Calu3 (cell line): ENCODE measurements around the gene ODAD4. TPM values are rescaled to one million over a fixed set of nuclear protein-coding genes. Genes with fewer than 3 reads are reported as not detected.

Experiments
- BruUV-seq: library from RNA; stranded (reverse); fragments of 400-500 nt; replicated peaks from 2 replicates; lab custom pipeline; 2021; lab: Mats Ljungman, UMichigan
- CTCF ChIA-PET: fragments of 300-600 bp; sonication (Branson Sonifier 250); formaldehyde crosslinking; loops from one replicate; lab custom pipeline; 2022; ENCODE audit warnings: antibody characterized with exemption; lab: Charles Lee
- DNase-seq: peaks from one replicate; pipeline ENCODE4 v3.0.0; 2022
- H3K27ac Mint-ChIP-seq: one replicate; pipeline ENCODE4 v1.8.0; 2022; ENCODE audit warnings: mixed read lengths; ENCODE audit not compliant: unreplicated experiment
- H3K27me3 Mint-ChIP-seq: one replicate; pipeline ENCODE4 v1.8.0; 2022; ENCODE audit warnings: mixed read lengths; ENCODE audit not compliant: unreplicated experiment
- H3K36me3 Mint-ChIP-seq: one replicate; pipeline ENCODE4 v1.8.0; 2022; ENCODE audit warnings: mild to moderate bottlenecking, moderate library complexity, mixed read lengths; ENCODE audit not compliant: insufficient read depth, unreplicated experiment
- H3K4me1 Mint-ChIP-seq: one replicate; pipeline ENCODE4 v1.8.0; 2022; ENCODE audit warnings: mild to moderate bottlenecking, low read depth, mixed read lengths; ENCODE audit not compliant: unreplicated experiment
- H3K4me3 Mint-ChIP-seq: one replicate; pipeline ENCODE4 v1.8.0; 2022; ENCODE audit warnings: mild to moderate bottlenecking, low read depth, moderate library complexity, mixed read lengths; ENCODE audit not compliant: unreplicated experiment
- H3K9me3 Mint-ChIP-seq: one replicate; pipeline ENCODE4 v1.8.0; 2022; ENCODE audit warnings: low read depth, mixed read lengths; ENCODE audit not compliant: unreplicated experiment
- intact Hi-C: fragments of 100-400 bp; cut with micrococcal nuclease; formaldehyde crosslinking; loops from one replicate; pipeline ENCODE4 v1.10.0; 2022; ENCODE audit not compliant: unreplicated experiment
- total RNA-seq: library from RNA; stranded (reverse); gene quantifications from 2 replicates; pipeline ENCODE4 v1.2.3, GENCODE V29; 2022
- TF ChIP-seq, protein P1 (sequence below): fragments of 200-600 bp; IDR thresholded peaks from one replicate; pipeline ENCODE4 v1.8.0; 2022; ENCODE audit warnings: antibody characterized with exemption; ENCODE audit not compliant: unreplicated experiment

Gene ODAD4
- total RNA-seq, 1 experiment from 2014 or later = 2.7 TPM

DNA sequence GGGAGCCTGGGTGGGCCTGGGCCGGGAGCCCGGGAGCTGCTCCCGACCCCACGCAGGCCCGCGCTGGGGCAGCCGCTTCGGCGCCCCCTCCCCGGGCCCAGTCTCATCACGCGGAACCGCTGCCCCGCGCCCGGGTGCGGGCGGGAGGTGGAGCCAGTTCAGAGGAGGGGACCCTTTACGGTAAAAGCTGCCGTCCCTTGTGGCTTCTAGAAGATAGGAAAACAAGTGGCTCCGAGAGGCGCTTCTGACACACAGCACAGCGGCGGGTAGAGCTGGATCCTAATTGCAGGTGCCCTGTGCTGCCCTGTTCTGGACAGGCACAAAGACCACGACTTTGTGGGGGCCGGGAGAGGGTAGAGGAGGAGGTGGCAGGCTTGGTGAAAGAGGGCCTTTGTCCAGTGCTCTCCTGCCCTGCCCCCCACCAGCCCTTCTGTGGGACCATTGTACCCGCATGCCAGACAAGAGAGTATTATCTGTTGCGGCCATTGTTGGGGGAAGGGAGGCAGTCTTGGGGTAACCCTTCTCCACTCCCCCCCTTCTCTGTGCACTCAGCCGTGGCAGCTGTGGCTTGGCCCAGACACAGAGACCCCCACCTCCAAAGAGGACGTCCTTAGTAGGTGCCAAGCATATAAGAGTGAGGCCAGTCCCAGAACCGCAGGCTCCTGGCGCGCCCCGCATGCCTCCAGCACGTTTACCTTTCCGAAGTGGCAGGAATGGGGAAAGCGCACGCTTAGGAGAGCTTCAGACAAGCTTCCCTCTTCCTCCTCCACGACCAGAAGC is 36.9 kb downstream of the ODAD4 start:
- Mint-ChIP-seq H3K4me1 (peaks cover 19% of the 10 kb centered on the region), H3K27me3 (peaks cover 4% of the 10 kb centered on the region), H3K4me3 (peak overlapping the region; percentile 58), H3K9me3 (no peaks in the 10 kb centered on the region), H3K36me3 (peaks cover 72% of the 10 kb centered on the region), H3K27ac (peak overlapping the region; percentile 48)
- CTCF ChIA-PET = interaction anchor here (0.5 to 1.8 kb wide), 4 partner anchors 51 to 221 kb away, joined by 3 to 5 read pairs (median 4); partner anchors contain the start of genes DNAJC7 and NKIRAS2
- TF ChIP-seq, protein P1, sequence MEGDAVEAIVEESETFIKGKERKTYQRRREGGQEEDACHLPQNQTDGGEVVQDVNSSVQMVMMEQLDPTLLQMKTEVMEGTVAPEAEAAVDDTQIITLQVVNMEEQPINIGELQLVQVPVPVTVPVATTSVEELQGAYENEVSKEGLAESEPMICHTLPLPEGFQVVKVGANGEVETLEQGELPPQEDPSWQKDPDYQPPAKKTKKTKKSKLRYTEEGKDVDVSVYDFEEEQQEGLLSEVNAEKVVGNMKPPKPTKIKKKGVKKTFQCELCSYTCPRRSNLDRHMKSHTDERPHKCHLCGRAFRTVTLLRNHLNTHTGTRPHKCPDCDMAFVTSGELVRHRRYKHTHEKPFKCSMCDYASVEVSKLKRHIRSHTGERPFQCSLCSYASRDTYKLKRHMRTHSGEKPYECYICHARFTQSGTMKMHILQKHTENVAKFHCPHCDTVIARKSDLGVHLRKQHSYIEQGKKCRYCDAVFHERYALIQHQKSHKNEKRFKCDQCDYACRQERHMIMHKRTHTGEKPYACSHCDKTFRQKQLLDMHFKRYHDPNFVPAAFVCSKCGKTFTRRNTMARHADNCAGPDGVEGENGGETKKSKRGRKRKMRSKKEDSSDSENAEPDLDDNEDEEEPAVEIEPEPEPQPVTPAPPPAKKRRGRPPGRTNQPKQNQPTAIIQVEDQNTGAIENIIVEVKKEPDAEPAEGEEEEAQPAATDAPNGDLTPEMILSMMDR = no peak
- intact Hi-C loops = loop anchor here (2.0 kb wide), 1 partner anchor 57 kb away; no protein-coding TSS in a partner anchor
- DNase-seq = peak; percentile 55
- no TSS peak for BruUV-seq

DNA sequence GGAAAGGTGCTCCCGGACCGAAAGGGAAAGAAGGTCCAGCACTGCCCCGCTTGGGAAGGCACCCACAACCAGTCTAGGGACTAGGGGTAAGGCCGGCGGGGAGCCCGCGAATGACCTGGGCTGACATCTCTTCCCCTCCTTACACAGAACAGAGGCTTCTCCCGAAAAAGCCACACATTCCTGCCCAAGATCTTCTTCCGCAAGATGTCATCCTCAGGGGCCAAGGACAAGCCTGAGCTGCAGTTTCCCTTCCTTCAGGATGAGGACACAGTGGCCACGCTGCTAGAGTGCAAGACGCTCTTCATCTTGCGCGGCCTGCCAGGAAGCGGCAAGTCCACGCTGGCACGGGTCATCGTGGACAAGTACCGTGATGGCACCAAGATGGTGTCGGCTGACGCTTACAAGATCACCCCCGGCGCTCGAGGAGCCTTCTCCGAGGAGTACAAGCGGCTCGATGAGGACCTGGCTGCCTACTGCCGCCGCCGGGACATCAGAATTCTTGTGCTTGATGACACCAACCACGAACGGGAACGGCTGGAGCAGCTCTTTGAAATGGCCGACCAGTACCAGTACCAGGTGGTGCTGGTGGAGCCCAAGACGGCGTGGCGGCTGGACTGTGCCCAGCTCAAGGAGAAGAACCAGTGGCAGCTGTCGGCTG is 37.6 kb downstream of the ODAD4 start:
- no peak for DNase-seq
- CTCF ChIA-PET = interaction anchor here (0.5 to 1.8 kb wide), 4 partner anchors 50 to 1719 kb away, joined by 3 to 5 read pairs (median 4); partner anchors contain the start of genes DNAJC7 and NKIRAS2
- Mint-ChIP-seq H3K27ac (peak overlapping the region; percentile 48), H3K27me3 (no peaks in the 10 kb centered on the region), H3K9me3 (no peaks in the 10 kb centered on the region), H3K4me3 (peak overlapping the region; percentile 58), H3K36me3 (peaks cover 80% of the 10 kb centered on the region), H3K4me1 (peaks cover 26% of the 10 kb centered on the region)
- intact Hi-C loops = loop anchor here (2.0 kb wide), 1 partner anchor 57 kb away; no protein-coding TSS in a partner anchor
- BruUV-seq = no TSS peak
- TF ChIP-seq, protein P1 = no peak

DNA sequence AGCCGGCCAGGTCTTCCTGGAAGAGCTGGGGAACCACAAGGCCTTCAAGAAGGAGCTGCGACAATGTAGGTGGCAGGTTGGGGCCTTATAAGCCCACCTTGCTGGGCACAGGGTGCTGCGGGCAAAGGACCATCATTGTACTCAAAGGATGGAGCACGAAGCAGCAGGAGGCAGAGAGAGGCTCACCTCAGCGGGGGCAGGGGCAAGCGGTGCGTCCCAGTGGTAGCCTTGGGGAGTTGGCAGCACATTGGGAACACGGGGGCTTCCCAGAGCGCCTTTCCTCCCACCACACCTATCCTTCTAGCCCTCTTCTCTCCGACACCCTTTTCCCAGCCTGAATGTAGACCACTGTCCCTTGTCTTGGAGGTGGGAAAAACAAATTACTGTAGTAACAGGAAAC is 38.3 kb downstream of the ODAD4 start:
- no peaks in the 10 kb centered on the region for H3K27me3 Mint-ChIP-seq
- no peaks in the 10 kb centered on the region for H3K9me3 Mint-ChIP-seq
- intact Hi-C loops = no loop called here
- H3K4me3 Mint-ChIP-seq = peak overlapping the region; percentile 58
- BruUV-seq = no TSS peak
- no peak for DNase-seq
- TF ChIP-seq, protein P1 = no peak
- peak overlapping the region; percentile 51 for H3K27ac Mint-ChIP-seq
- H3K4me1 Mint-ChIP-seq = peaks cover 32% of the 10 kb centered on the region
- H3K36me3 Mint-ChIP-seq = peaks cover 86% of the 10 kb centered on the region
- CTCF ChIA-PET = interaction anchor here (1.2 to 1.8 kb wide), 2 partner anchors 49 to 51 kb away, joined by 3 to 5 read pairs; partner anchors contain the start of genes DNAJC7 and NKIRAS2

DNA sequence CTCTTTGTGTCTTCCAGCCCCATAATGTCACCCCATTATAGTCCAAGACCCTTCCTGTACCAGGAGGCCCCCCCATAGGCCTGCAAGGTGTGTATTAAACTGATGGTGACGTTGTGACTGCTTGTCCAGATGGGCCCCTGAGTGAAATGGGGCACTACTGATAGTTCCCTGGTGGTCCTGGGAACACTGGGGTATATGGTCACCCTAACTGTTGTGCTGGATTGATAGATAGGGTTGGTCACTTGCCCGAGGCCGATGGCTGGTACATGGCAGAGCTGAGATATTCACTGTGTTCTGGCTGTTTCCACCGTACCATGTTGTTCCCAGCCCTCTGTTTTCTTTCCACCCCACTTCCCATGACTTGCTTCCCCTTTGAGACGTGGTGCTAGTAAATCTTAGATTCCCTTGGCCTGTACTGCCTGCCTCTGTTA is 40.5 kb downstream of the ODAD4 start:
- BruUV-seq = no TSS peak
- Mint-ChIP-seq H3K9me3 (no peaks in the 10 kb centered on the region), H3K27me3 (no peaks in the 10 kb centered on the region), H3K4me1 (peaks cover 17% of the 10 kb centered on the region), H3K36me3 (peaks cover 98% of the 10 kb centered on the region), H3K4me3 (no peak overlapping the region), H3K27ac (peak overlapping the region; percentile 27)
- intact Hi-C loops = no loop called here
- no peak for DNase-seq
- TF ChIP-seq, protein P1 = no peak
- CTCF ChIA-PET = interaction anchor here (1.7 kb wide), 1 partner anchor 47 kb away, joined by 7 read pairs; the partner anchor contains the start of gene DNAJC7
